Endothelial cell of umbilical vein (primary cell): Measurements from ENCODE around the gene TSC22D1. TPM values are rescaled to one million over a fixed set of nuclear protein-coding genes. Genes with fewer than 3 reads are reported as not detected.

Experiments
- BruUV-seq: library from RNA; stranded (reverse); fragments of 400-500 nt; replicated peaks from 2 replicates; lab custom pipeline; 2021; lab: Mats Ljungman, UMichigan
- CTCF ChIA-PET: fragments of 300-600, 350-600 bp; sonication (Branson Sonifier 250); formaldehyde crosslinking; loops from one replicate; lab custom pipeline; 2021; ENCODE audit warnings: antibody characterized with exemption, inconsistent platforms; lab: Charles Lee
- POLR2A ChIA-PET: fragments of 300-600, 350-600 bp; sonication (Branson Sonifier 250); formaldehyde crosslinking; loops from one replicate; lab custom pipeline; 2021; ENCODE audit warnings: antibody characterized with exemption, inconsistent platforms; lab: Charles Lee
- DNase-seq: peaks from one replicate; pipeline ENCODE4 v3.0.0-alpha.2; 2011; ENCODE audit warnings: low read depth, low spot score
- FAIRE-seq: peaks from 2 replicates; lab custom pipeline; 2011; peaks lifted over from hg19 to GRCh38; lab: Jason Lieb, UNC
- H2AFZ ChIP-seq: 2 replicates; pipeline ENCODE4 v1.6.0; 2012; ENCODE audit warnings: low read depth, low read length, control low read depth, inconsistent platforms
- H3K27ac ChIP-seq: 2 replicates; pipeline ENCODE4 v1.5.1; 2011; ENCODE audit warnings: low read depth, mild to moderate bottlenecking, control low read depth, low read length, moderate library complexity; ENCODE audit not compliant: insufficient read depth
- H3K27me3 ChIP-seq, 2 experiments: 2 replicates each; pipeline versions ENCODE4 v1.6.0 to v1.6.1; 2011; ENCODE audit warnings: low read length in 2 of 2, mixed read lengths in 1 of 2; ENCODE audit not compliant: control insufficient read depth in 2 of 2, insufficient read depth in 2 of 2
- H3K36me3 ChIP-seq, 2 experiments: 2 replicates in 1 of 2; 3 replicates in 1 of 2; pipeline ENCODE4 v1.5.1; 2011; ENCODE audit warnings: low read length in 2 of 2, mild to moderate bottlenecking in 1 of 2, moderate library complexity in 1 of 2; ENCODE audit not compliant: control insufficient read depth in 2 of 2, insufficient read depth in 2 of 2; ENCODE audit errors: extremely low read depth in 1 of 2
- H3K4me1 ChIP-seq: 3 replicates; pipeline ENCODE4 v1.5.1; 2011; ENCODE audit warnings: mild to moderate bottlenecking, low read length; ENCODE audit not compliant: control insufficient read depth, insufficient read depth; ENCODE audit errors: extremely low read depth
- H3K4me2 ChIP-seq: 2 replicates; pipeline ENCODE4 v1.6.1; 2011; ENCODE audit warnings: low read length, control low read depth, mixed read lengths; ENCODE audit not compliant: insufficient read depth
- H3K4me3 ChIP-seq, 3 experiments: fragments of 200-600 bp in 1 of 3; sonication (generic), shearing (Covaris generic) in 1 of 3; replicated peaks in 1 of 3; 2 replicates each; pipeline ENCODE4 v1.5.1; 2011 to 2016; ENCODE audit warnings: control low read depth in 3 of 3, low read length in 3 of 3, mild to moderate bottlenecking in 2 of 3, inconsistent platforms in 1 of 3, low read depth in 1 of 3, moderate library complexity in 1 of 3; ENCODE audit not compliant: insufficient read depth in 1 of 3
- H3K79me2 ChIP-seq: 2 replicates; pipeline ENCODE4 v1.6.0; 2012; ENCODE audit warnings: low read length, inconsistent platforms; ENCODE audit not compliant: control insufficient read depth, insufficient read depth
- H3K9ac ChIP-seq: replicated peaks from 2 replicates; pipeline ENCODE3; 2011; ENCODE audit warnings: low read length, control low read depth; ENCODE audit not compliant: insufficient read depth; ENCODE audit errors: extremely low read depth
- H3K9me1 ChIP-seq: replicated peaks from 3 replicates; pipeline ENCODE4 v1.6.0; 2011; ENCODE audit warnings: mild to moderate bottlenecking, low read length; ENCODE audit not compliant: control insufficient read depth, insufficient read depth; ENCODE audit errors: extremely low read depth
- H3K9me3 ChIP-seq: replicated peaks from 2 replicates; pipeline ENCODE4 v1.5.1; 2012; ENCODE audit warnings: low read length, inconsistent platforms; ENCODE audit not compliant: control insufficient read depth, insufficient read depth
- H4K20me1 ChIP-seq: replicated peaks from 2 replicates; pipeline ENCODE3; 2011; ENCODE audit warnings: mild to moderate bottlenecking, low read length; ENCODE audit not compliant: control insufficient read depth, insufficient read depth; ENCODE audit errors: extremely low read depth
- CTCF ChIP-seq, 2 donors: IDR thresholded peaks; 1 replicate in 1 of 2; 2 replicates in 1 of 2; pipeline ENCODE4 v1.5.1; 2011; ENCODE audit warnings: low read length in 2 of 2, mild to moderate bottlenecking in 2 of 2, moderate library complexity in 2 of 2, control low read depth in 1 of 2, inconsistent platforms in 1 of 2, low read depth in 1 of 2; ENCODE audit not compliant: insufficient read depth in 1 of 2; ENCODE audit errors: extremely low read depth in 1 of 2
- EZH2 ChIP-seq: IDR thresholded peaks from 2 replicates; pipeline ENCODE4 v1.6.1; 2012; ENCODE audit warnings: borderline replicate concordance, low read depth, mild to moderate bottlenecking, moderate library complexity, low read length, inconsistent platforms; ENCODE audit not compliant: severe bottlenecking
- FOS ChIP-seq: IDR thresholded peaks from 2 replicates; pipeline ENCODE4 v1.6.1; 2011; ENCODE audit warnings: mild to moderate bottlenecking, low read length, moderate library complexity, borderline replicate concordance; ENCODE audit not compliant: insufficient read depth
- GATA2 ChIP-seq: IDR thresholded peaks from 2 replicates; pipeline ENCODE4 v1.7.0; 2011; ENCODE audit warnings: low read depth, mild to moderate bottlenecking, moderate library complexity, mixed read lengths, low read length; ENCODE audit not compliant: insufficient read length, insufficient read depth
- JUN ChIP-seq: IDR thresholded peaks from 2 replicates; pipeline ENCODE4 v1.6.1; 2011; ENCODE audit warnings: borderline replicate concordance, low read depth; ENCODE audit not compliant: insufficient read length, insufficient read depth
- MAX ChIP-seq: IDR thresholded peaks from 2 replicates; pipeline ENCODE4 v1.6.1; 2011; ENCODE audit not compliant: insufficient read depth, insufficient read length
- MYC ChIP-seq: IDR thresholded peaks from one replicate; pipeline ENCODE4 v1.6.1; 2011; ENCODE audit warnings: mild to moderate bottlenecking, low read depth, low read length
- POLR2A ChIP-seq: IDR thresholded peaks from 2 replicates; pipeline ENCODE4 v1.6.1; 2012; ENCODE audit warnings: low read depth, mild to moderate bottlenecking, control low read depth, low read length
- POLR2AphosphoS5 ChIP-seq: IDR thresholded peaks from 2 replicates; pipeline ENCODE4 v1.6.1; 2012; ENCODE audit warnings: low read depth, mild to moderate bottlenecking, control low read depth, low read length, moderate library complexity; ENCODE audit not compliant: insufficient read depth
- dilution Hi-C: fragments of 300-500 bp; cut with MboI; formaldehyde crosslinking; loops from one replicate; pipeline ENCODE4 v1.15.0; 2019; ENCODE audit warnings: low sequenced_read_pairs; ENCODE audit not compliant: extremely low pct_ligation_motif_present
- intact Hi-C: fragments of 100-400 bp; cut with micrococcal nuclease; formaldehyde crosslinking; loops from one replicate; pipeline ENCODE4 v1.10.0; 2022
- polyA plus RNA-seq, 4 experiments: library from polyadenylated mRNA; depleted of rRNA in 3 of 4; stranded (reverse) in 3 of 4; unstranded in 1 of 4; fragments of >200 nt; gene quantifications; 2 replicates each; pipeline versions ENCODE4 v1.2.1 to v1.2.3, GENCODE V29; 2011 to 2012; ENCODE audit warnings: missing spikeins in 1 of 4
- total RNA-seq: library from RNA; stranded (reverse); gene quantifications from 2 replicates; pipeline ENCODE4 v1.2.3, GENCODE V29; 2021

Gene TSC22D1
- total and polyA plus RNA-seq, 2 donors (not counting 3 experiments of a cell fraction or from before 2014, with no cell fraction given), result 47.7 to 51.8 TPM

GRCh38 chr13:44555207-44555606 lies 20.9 kb downstream of the TSC22D1 start:
- dilution Hi-C loops, result no loop called here
- ChIA-PET CTCF (interaction anchor here (1.7 kb wide), 1 partner anchor 15 kb away, joined by 5 read pairs; no protein-coding TSS in a partner anchor), POLR2A (no interaction called here)
- Histone ChIP-seq H3K4me1 (no peaks in the 10 kb centered on the region), H3K9ac (no peak overlapping the region), H3K36me3 (no peaks in the 10 kb centered on the region), H3K27me3 (no peaks in the 10 kb centered on the region), H3K4me2 (no peak overlapping the region), H3K9me3 (no peaks in the 10 kb centered on the region), H3K27ac (no peak overlapping the region), H4K20me1 (no peaks in the 10 kb centered on the region), H3K79me2 (peaks cover 34% of the 10 kb centered on the region), H3K9me1 (no peaks in the 10 kb centered on the region), H2AFZ (no peak overlapping the region), H3K4me3 (no peak overlapping the region)
- FAIRE-seq (no peak), DNase-seq (no peak)
- no TSS peak for BruUV-seq
- intact Hi-C loops, result no loop called here
- TF ChIP-seq POLR2AphosphoS5, result no peak
- no peak for TF ChIP-seq POLR2A
- no peak for TF ChIP-seq MAX
- TF ChIP-seq MYC, result no peak
- no peak for TF ChIP-seq CTCF (IDR thresholded peaks at IDR 0.05; ENCODE audit: extremely low read depth in 1 of 2, insufficient read depth in 1 of 2, low read depth in 1 of 2, low read length in 2 of 2)
- TF ChIP-seq GATA2, result no peak
- TF ChIP-seq FOS, result no peak
- no peak for TF ChIP-seq EZH2
- no peak for TF ChIP-seq JUN
